A549 treated with ZK216348 at 1 μM for 4 hours (cell line): Measurements from ENCODE around the gene APCS. TPM values are rescaled to one million over a fixed set of nuclear protein-coding genes. Genes with fewer than 3 reads are reported as not detected.

Source experiments
- total RNA-seq: library from RNA; stranded (reverse); fragments of 200-300 nt; extraction: Qiagen RNA extraction; gene quantifications from 5 replicates; pipeline ENCODE4 v1.2.3, GENCODE V29; 2022; ENCODE audit warnings: low read depth

Gene APCS
- total RNA-seq: not detected in 5 replicates

GRCh38 chr1:159587461-159587951 is at the start of gene APCS:
Gene APCS, plus strand, starts transcription at chr1:159587826. Its CDS starts 96 bp downstream, at chr1:159587922.

Other genes starting within 250 kb of the APCS start
- gene OR10J4, start 155.6 kb upstream of the APCS start, total RNA-seq: not detected in 5 replicates
- gene OR10J1, start 148.1 kb upstream of the APCS start, total RNA-seq: not detected in 5 replicates
- not detected in 5 replicates for gene OR10J5, start 51.8 kb upstream of the APCS start, total RNA-seq
- gene CRP, start 126.8 kb downstream of the APCS start, total RNA-seq: not detected in 5 replicates
- gene DUSP23, start 193.1 kb downstream of the APCS start, total RNA-seq: 39.6 to 76.2 TPM (median 74.2 TPM) in 5 replicates
- not detected in 5 replicates for gene FCRL6, start 214.5 kb downstream of the APCS start, total RNA-seq
- gene SLAMF8, start 239.0 kb downstream of the APCS start, total RNA-seq: 0.11 to 0.12 TPM in 2 of 5 replicates, not detected in the others